ENCODE results near the gene SMCO1. TPM values are rescaled to one million over a fixed set of nuclear protein-coding genes. Genes with fewer than 3 reads are reported as not detected.
A peak's percentile ranks its signal among the peaks of the same experiment; 100 is the strongest.
"Not testable (repeated sequence)": the region's sequence is repeated elsewhere in the genome, so short reads cannot be mapped to it uniquely, and the experiment has no call there.

The SMCO1 gene
- polyA plus RNA-seq, 2 of the 4 experiments (the other 2 are of a cell fraction), result not detected

DNA sequence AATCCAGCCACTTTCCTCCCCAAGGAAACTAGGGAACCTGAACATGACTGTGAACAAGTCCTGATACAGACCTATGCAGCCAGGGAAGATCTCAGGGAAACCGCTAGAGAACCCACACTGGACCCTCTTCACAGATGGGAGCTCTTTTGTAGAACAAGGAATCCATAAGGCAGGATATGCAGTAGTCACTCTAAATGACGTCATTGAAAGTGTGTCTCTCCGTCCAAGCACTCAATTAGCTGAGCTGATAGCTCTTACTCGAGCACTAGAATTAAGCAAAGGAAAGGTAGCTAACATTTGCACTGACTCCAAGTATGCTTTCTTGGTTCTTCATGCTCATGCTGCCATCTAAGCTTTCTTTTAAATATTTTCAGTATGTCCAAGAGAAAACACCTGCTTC is 10.0 kb upstream of the SMCO1 start (continued):
- TF ChIP-seq, protein P1, sequence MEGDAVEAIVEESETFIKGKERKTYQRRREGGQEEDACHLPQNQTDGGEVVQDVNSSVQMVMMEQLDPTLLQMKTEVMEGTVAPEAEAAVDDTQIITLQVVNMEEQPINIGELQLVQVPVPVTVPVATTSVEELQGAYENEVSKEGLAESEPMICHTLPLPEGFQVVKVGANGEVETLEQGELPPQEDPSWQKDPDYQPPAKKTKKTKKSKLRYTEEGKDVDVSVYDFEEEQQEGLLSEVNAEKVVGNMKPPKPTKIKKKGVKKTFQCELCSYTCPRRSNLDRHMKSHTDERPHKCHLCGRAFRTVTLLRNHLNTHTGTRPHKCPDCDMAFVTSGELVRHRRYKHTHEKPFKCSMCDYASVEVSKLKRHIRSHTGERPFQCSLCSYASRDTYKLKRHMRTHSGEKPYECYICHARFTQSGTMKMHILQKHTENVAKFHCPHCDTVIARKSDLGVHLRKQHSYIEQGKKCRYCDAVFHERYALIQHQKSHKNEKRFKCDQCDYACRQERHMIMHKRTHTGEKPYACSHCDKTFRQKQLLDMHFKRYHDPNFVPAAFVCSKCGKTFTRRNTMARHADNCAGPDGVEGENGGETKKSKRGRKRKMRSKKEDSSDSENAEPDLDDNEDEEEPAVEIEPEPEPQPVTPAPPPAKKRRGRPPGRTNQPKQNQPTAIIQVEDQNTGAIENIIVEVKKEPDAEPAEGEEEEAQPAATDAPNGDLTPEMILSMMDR (IDR thresholded peaks at IDR 0.05), result no peak
- TF ChIP-seq MAZ (IDR thresholded peaks at IDR 0.05; ENCODE audit: borderline replicate concordance, low read depth, low read length) (no peak), POLR2A (IDR thresholded peaks at IDR 0.05; ENCODE audit: low read length) (no peak), PHF8 (IDR thresholded peaks at IDR 0.05; ENCODE audit: borderline replicate concordance, low read depth) (no peak), JUN (IDR thresholded peaks at IDR 0.05) (no peak), EP300 (IDR thresholded peaks at IDR 0.05) (no peak)

DNA sequence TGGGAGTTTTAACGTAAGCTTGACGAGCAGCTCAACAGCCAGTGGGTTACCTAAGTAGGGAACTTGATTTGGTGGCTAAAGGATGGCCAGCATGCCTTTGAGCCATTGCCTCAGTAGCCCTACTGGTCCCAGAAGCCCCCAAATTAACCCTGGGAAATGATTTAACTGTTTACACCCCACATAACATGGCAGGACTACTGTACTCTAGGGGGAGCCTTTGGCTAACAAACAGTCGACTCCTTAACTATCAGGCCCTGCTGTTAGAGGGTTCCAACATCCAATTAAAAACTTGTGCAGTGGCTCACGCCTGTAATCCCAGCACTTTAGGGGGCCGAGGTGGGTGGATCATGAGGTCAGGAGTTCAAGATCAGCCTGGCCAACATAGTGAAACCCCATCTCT is 9.4 kb upstream of the SMCO1 start:
- TF ChIP-seq EHF (CRISPR knock-in tag; IDR thresholded peaks at IDR 0.05) (no peak), RAD21 (conservative IDR thresholded peaks at IDR 0.05 in 1 of 2, IDR thresholded peaks at IDR 0.05 in 1 of 2) (peak in 1 of 2 experiments; percentile 18; a peak in 2 of 5 replicates)
- ChIA-PET CTCF (interaction anchor here (0.6 to 1.1 kb wide), 3 partner anchors 20 to 160 kb away, joined by 3 to 4 read pairs (median 4); partner anchors contain the start of gene RNF168), POLR2A (no interaction called here)
- WGBS (ENCODE audit: missing lambda C conversion rate), result 56% methylated on average over 4 of the region's 5 CpGs
- FAIRE-seq (no peak), ATAC-seq (no peak), DNase-seq (ENCODE audit: low read depth in 1 of 2, low spot score in 1 of 2) (no peak)
- H3K4me2 ChIP-seq, result no peak overlapping the region
- H3K27ac ChIP-seq, result no peak overlapping the region
- H3K4me1 ChIP-seq, result peaks cover 9% of the 10 kb centered on the region
- H3K4me3 ChIP-seq, result no peak overlapping the region
- H3K9me3 ChIP-seq, result peaks cover 26% of the 10 kb centered on the region

DNA sequence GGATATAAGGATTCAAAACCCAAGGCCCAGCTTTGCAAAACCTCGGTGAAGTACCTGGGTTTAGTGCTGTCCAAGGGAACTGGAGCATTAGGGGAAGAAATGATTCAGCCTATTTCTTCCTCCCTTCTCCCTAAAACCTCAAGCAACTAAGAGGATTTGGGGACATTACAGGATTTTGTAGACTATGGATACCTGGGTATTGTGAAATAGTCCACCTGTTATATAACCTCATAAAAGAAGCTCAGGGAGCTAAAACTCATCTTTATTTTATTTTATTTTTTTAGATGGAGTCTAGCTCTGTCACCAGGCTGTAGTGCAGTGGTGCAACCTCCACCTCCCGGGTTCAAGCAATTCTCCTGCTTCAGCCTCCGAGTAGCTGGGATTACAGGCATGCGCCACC is 8.7 kb upstream of the SMCO1 start:
- Histone ChIP-seq H3K4me1 (peaks cover 9% of the 10 kb centered on the region), H3K4me3 (no peak overlapping the region), H3K27ac (no peak overlapping the region), H3K9me3 (peaks cover 32% of the 10 kb centered on the region), H3K4me2 (no peak overlapping the region)
- WGBS (ENCODE audit: missing lambda C conversion rate), result 85% methylated on average over 3 of the region's 4 CpGs
- ATAC-seq (no peak), FAIRE-seq (no peak), DNase-seq (ENCODE audit: low read depth in 1 of 2, low spot score in 1 of 2) (no peak)
- CTCF ChIA-PET, result interaction anchor here (0.6 to 2.5 kb wide), 5 partner anchors 14 to 160 kb away, joined by 3 to 8 read pairs (median 4); partner anchors contain the start of gene RNF168
- TF ChIP-seq ZNF302 (CRISPR knock-in tag; IDR thresholded peaks at IDR 0.05), result no peak
- TF ChIP-seq NFE2L2 (conservative IDR thresholded peaks at IDR 0.05; ENCODE audit: low read length), result no peak
- no peak for TF ChIP-seq ZFP36 (IDR thresholded peaks at IDR 0.05; ENCODE audit: borderline replicate concordance, partially characterized antibody)
- TF ChIP-seq EP300 (IDR thresholded peaks at IDR 0.05), result no peak
- TF ChIP-seq SREBF2 (IDR thresholded peaks at IDR 0.05), result no peak
- no peak for TF ChIP-seq RAD21 (conservative IDR thresholded peaks at IDR 0.05 in 1 of 2, IDR thresholded peaks at IDR 0.05 in 1 of 2)
- TF ChIP-seq HEYL (CRISPR knock-in tag; IDR thresholded peaks at IDR 0.05), result no peak
- TF ChIP-seq, protein P2, sequence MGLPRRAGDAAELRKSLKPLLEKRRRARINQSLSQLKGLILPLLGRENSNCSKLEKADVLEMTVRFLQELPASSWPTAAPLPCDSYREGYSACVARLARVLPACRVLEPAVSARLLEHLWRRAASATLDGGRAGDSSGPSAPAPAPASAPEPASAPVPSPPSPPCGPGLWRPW (IDR thresholded peaks at IDR 0.05), result no peak
- POLR2A ChIA-PET, result no interaction called here

DNA sequence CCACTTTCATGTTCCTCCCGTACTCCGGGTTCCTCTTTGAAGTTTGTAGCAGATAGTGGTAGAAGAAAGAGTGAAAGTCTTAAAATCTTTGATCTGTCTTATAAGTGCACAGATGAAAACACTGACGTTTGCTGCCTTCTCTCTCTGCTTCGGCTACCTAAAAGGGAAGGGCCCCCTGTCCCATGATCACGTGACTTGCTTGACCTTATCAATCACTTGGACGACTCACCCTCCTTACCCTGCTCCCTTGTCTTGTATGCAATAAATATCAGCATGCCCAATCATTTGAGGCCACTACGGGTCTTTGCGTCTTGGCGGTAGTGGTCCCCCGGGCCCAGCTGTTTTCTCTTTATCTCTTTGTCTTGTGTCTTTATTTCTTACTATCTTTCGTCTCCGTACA is 6.1 kb upstream of the SMCO1 start:
- H3K4me2 ChIP-seq; ATAC-seq; POLR2A ChIA-PET; FAIRE-seq; H3K4me1 ChIP-seq; H3K27ac ChIP-seq; H3K4me3 ChIP-seq; DNase-seq (ENCODE audit: low read depth in 1 of 2, low spot score in 1 of 2): not testable (repeated sequence)
- 67% methylated on average over 12 of the region's 12 CpGs for WGBS (ENCODE audit: missing lambda C conversion rate)
- CTCF ChIA-PET, result interaction anchor here (1.0 to 2.0 kb wide), 4 partner anchors 8 to 457 kb away, joined by 4 to 6 read pairs (median 4); no protein-coding TSS in a partner anchor
- peaks cover 43% of the 10 kb centered on the region for H3K9me3 ChIP-seq

DNA sequence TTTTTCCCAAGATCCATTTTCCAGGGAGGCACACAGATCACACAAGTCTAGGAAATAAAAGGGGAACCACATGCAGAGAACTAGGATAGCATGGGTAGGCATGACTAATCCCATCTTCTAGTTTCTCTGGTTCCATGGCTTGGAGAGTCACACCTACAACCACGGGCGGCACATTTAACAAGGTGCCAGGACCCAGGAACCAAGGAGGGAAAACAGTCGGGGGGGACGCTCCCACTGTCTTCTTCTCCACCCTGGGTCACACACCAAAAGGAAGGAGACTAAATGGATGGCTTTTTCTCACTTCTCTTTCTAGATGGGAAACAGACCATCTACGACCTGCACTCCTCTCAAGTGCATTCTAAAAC is 4.6 kb upstream of the SMCO1 start:
- no peak for FAIRE-seq
- 36% methylated on average over 5 of the region's 5 CpGs for WGBS (ENCODE audit: missing lambda C conversion rate)
- no peaks in the 10 kb centered on the region for H3K4me1 ChIP-seq
- CTCF ChIA-PET, result interaction anchor here (0.6 to 4.7 kb wide), 5 partner anchors 8 to 129 kb away, joined by 3 to 26 read pairs (median 5); no protein-coding TSS in a partner anchor
- H3K9me3 ChIP-seq, result peaks cover 43% of the 10 kb centered on the region
- H3K27ac ChIP-seq, result no peak overlapping the region
- no peak for TF ChIP-seq ESRRA (IDR thresholded peaks at IDR 0.05; ENCODE audit: borderline replicate concordance, low read length)
- TF ChIP-seq MAZ (IDR thresholded peaks at IDR 0.05; ENCODE audit: borderline replicate concordance, low read depth, low read length), result no peak
- no peak for TF ChIP-seq NFE2L2 (conservative IDR thresholded peaks at IDR 0.05; ENCODE audit: low read length)
- TF ChIP-seq EHF (CRISPR knock-in tag; IDR thresholded peaks at IDR 0.05), result no peak
- TF ChIP-seq FOXS1 (CRISPR knock-in tag; IDR thresholded peaks at IDR 0.05), result no peak
- TF ChIP-seq RARB (CRISPR knock-in tag; IDR thresholded peaks at IDR 0.05), result no peak
- ATAC-seq, result no peak
- H3K4me2 ChIP-seq, result no peak overlapping the region
- H3K4me3 ChIP-seq, result no peak overlapping the region
- DNase-seq (ENCODE audit: low read depth in 1 of 2, low spot score in 1 of 2), result no peak
- POLR2A ChIA-PET, result no interaction called here
